ENCODE data around the gene MORN4. TPM values are rescaled to one million over a fixed set of nuclear protein-coding genes. Genes with fewer than 3 reads are reported as not detected.
"Not testable (repeated sequence)": the region's sequence is repeated elsewhere in the genome, so short reads cannot be mapped to it uniquely, and the experiment has no call there.

The MORN4 gene
- total RNA-seq, 1 donor: not detected

DNA sequence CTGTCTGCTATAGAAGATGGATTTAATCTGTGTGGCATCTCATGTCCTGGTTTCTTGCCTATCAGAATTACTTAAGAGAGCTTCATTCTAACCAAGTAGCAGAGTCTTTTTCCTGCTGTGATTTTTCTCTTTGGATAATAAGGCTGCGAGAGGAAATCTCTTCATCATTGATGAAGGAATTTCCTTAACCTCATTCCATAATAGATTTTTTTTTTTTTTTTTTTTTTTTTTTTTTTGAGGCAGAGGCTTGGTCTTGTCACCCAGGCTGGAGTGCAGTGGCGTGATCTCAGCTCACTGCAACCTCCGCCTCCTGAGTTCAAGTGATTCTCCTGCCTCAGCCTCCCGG is 16.1 kb upstream of the MORN4 start:
- H3K9me3 ChIP-seq (ENCODE audit: low read depth, low read length); H3K4me3 ChIP-seq (ENCODE audit: low read length); H3K27me3 ChIP-seq (ENCODE audit: insufficient read depth, low read length): not testable (repeated sequence)
- H3K4me1 ChIP-seq (ENCODE audit: insufficient read depth, low read length): peaks cover 44% of the 10 kb centered on the region

DNA sequence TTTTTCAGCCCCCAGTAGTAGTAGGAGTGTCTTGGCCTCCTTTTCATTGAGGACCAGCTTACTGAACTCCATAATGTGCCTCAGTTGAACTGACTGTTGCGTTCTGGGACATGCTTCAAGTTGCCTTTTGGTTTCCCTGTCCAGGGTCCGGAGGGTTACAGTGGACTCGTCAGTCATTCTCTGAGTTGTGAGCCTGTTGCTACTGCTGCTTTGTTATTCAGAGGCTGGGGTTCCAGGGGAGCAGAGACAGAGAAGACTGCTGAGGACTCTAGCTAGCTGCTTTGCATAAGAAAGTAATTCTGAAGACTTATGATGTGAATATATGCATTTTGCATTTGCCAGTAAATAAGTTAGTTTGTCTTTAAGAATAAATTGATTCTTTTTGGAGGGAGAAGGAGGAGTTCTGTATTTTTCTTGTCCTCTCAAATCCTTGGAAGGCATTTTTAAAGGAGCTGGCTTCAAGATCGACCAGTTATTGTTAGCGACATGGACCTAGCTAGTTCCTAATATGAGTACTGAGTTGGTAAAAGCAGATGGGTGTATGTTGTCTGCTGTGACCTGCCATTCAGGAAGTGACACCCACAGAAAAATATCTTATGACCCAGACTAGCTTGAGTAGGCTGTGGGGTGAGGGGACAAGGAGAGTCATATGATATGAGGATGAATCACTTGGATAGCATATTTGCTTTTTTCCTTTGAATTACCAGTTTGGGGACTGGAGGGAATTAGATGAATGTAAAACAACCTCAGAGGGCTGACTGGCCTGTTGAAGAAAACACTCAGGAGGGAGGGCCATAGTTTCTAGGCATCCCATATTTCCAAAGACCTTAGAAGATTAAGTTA is 15.5 kb upstream of the MORN4 start:
- Histone ChIP-seq H3K9me3 (ENCODE audit: low read depth, low read length) (no peaks in the 10 kb centered on the region), H3K4me3 (ENCODE audit: low read length) (no peak overlapping the region), H3K4me1 (ENCODE audit: insufficient read depth, low read length) (peaks cover 44% of the 10 kb centered on the region), H3K27me3 (ENCODE audit: insufficient read depth, low read length) (no peaks in the 10 kb centered on the region)

GRCh38 chr10:97647556-97647955 is 14.3 kb upstream of the MORN4 start:
- no peak overlapping the region for H3K4me3 ChIP-seq (ENCODE audit: low read length)
- H3K9me3 ChIP-seq (ENCODE audit: low read depth, low read length): no peaks in the 10 kb centered on the region
- H3K4me1 ChIP-seq (ENCODE audit: insufficient read depth, low read length): peaks cover 38% of the 10 kb centered on the region
- no peaks in the 10 kb centered on the region for H3K27me3 ChIP-seq (ENCODE audit: insufficient read depth, low read length)

GRCh38 chr10:97644936-97645335 is 11.6 kb upstream of the MORN4 start:
- Histone ChIP-seq H3K27me3 (ENCODE audit: insufficient read depth, low read length) (no peaks in the 10 kb centered on the region), H3K4me3 (ENCODE audit: low read length) (no peak overlapping the region), H3K4me1 (ENCODE audit: insufficient read depth, low read length) (peaks cover 47% of the 10 kb centered on the region), H3K9me3 (ENCODE audit: low read depth, low read length) (no peaks in the 10 kb centered on the region)

GRCh38 chr10:97643441-97643985 is 10.2 kb upstream of the MORN4 start:
- Histone ChIP-seq H3K4me1 (ENCODE audit: insufficient read depth, low read length) (peaks cover 35% of the 10 kb centered on the region), H3K9me3 (ENCODE audit: low read depth, low read length) (no peaks in the 10 kb centered on the region), H3K27me3 (ENCODE audit: insufficient read depth, low read length) (no peaks in the 10 kb centered on the region), H3K4me3 (ENCODE audit: low read length) (no peak overlapping the region)

DNA sequence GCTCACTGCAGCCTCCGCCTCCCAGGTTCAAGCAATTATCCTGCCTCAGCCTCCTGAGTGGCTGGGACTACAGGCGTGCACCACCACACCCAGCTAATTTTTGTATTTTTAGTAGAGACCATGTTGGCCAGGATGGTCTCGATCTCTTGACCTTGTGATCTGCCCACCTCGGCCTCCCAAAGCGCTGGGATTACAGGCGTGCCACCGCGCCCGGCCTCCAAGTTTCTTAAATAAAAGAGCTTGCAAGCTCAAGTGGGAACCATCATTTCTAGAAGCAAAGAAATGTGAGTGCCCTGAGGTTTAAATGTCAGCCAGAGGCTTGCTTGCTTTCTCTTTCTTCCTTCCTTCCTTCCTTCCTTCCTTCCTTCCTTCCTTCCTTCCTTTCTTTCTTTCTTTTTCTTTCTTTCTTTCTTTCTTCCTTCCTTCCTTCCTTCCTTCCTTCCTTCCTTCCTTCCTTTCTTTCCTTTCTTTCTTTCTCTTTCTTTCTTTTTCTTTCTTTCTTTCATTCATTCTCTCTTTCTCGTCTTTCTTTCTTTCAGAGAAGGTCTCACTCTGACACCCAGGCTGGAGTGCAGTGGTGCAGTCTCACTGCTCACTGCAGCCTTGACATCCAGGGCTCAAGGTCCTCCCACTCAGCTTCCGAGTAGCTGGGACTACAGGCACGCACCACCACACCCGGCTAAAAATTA is 9.3 kb upstream of the MORN4 start:
- H3K4me3 ChIP-seq (ENCODE audit: low read length); H3K9me3 ChIP-seq (ENCODE audit: low read depth, low read length); H3K27me3 ChIP-seq (ENCODE audit: insufficient read depth, low read length): not testable (repeated sequence)
- H3K4me1 ChIP-seq (ENCODE audit: insufficient read depth, low read length): peaks cover 26% of the 10 kb centered on the region

DNA sequence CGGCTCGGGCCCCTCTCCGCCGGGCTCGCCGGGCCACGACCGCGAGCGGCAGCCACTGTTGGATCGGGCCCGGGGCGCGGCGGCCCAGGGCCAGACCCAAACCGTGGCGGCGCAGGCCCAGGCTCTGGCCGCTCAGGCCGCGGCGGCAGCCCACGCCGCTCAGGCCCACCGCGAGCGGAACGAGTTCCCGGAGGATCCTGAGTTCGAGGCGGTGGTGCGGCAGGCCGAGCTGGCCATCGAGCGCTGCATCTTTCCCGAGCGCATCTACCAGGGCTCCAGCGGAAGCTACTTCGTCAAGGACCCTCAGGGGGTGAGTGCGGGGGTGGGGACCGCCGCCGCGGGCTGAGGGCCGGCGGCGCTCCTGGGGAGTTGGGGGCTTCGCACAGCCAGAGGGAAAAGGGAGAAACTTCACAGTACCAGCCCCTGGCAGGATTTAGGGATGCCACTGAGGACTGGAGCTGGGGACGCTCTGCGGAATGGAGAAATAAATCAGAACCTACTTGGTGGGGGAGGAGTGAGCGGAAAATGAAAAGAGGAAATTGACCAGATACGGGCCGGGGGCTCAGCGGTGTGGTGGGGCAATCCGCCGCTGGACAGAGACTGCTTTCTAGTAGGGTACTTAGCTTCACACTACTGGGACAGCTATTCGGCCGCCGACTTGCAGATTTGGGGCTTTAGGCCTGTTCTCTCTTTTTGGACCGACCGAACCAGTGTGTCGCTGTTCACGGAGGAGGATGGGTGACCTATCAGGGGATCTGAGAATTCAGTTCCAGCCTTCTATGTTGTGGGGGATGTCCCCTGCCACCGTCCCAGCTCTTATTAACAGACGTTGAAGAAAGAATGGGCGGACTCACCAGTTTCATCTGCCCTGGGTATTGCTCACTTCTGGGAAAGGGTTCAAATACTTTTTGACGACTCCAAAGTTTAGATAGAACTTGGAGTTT is 7.8 kb upstream of the MORN4 start:
- Histone ChIP-seq H3K27me3 (ENCODE audit: insufficient read depth, low read length) (no peaks in the 10 kb centered on the region), H3K4me1 (ENCODE audit: insufficient read depth, low read length) (peaks cover 22% of the 10 kb centered on the region), H3K4me3 (ENCODE audit: low read length) (peak overlapping the region; percentile 82), H3K9me3 (ENCODE audit: low read depth, low read length) (no peaks in the 10 kb centered on the region)

GRCh38 chr10:97640174-97640867 is 7.0 kb upstream of the MORN4 start, which contains the start of gene PI4K2A:
Gene PI4K2A (plus strand): TSS chr10:97640671. CDS start chr10:97640743, 72 bp downstream.
- H3K4me3 ChIP-seq (ENCODE audit: low read length): peak within 1 kb of the TSS; percentile 82
- H3K9me3 ChIP-seq (ENCODE audit: low read depth, low read length): no peaks in the 10 kb centered on the region
- H3K27me3 ChIP-seq (ENCODE audit: insufficient read depth, low read length): no peaks in the 10 kb centered on the region
- peaks cover 22% of the 10 kb centered on the region for H3K4me1 ChIP-seq (ENCODE audit: insufficient read depth, low read length)

- H3K27me3 ChIP-seq (ENCODE audit: insufficient read depth, low read length); H3K9me3 ChIP-seq (ENCODE audit: low read depth, low read length); H3K4me3 ChIP-seq (ENCODE audit: low read length): not testable (repeated sequence)
- peaks cover 22% of the 10 kb centered on the region for H3K4me1 ChIP-seq (ENCODE audit: insufficient read depth, low read length)
Observed at GRCh38 chr10:97639090-97639489, 5.8 kb upstream of the MORN4 start.

DNA sequence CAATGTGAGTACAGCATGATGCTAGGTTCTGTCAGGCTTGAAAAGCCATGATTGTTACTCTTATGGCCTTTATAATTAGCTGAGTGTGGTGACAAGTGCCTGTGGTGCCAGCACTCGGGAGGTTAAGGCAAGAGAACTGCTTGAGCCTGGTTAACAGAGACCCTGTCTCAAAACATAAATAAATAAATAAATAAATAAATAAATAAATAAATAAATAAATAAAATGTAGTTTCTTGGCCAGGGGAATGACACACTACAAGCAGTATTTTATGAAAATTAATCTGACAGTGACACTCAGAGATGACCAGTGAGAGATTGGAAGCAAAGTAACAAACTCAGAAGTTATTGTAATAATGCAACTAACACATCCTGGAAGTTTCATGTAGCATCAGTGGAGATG is 2.3 kb upstream of the MORN4 start:
- H3K27me3 ChIP-seq (ENCODE audit: insufficient read depth, low read length): no peaks in the 10 kb centered on the region
- no peak overlapping the region for H3K4me3 ChIP-seq (ENCODE audit: low read length)
- H3K9me3 ChIP-seq (ENCODE audit: low read depth, low read length): no peaks in the 10 kb centered on the region
- peaks cover 14% of the 10 kb centered on the region for H3K4me1 ChIP-seq (ENCODE audit: insufficient read depth, low read length)

DNA sequence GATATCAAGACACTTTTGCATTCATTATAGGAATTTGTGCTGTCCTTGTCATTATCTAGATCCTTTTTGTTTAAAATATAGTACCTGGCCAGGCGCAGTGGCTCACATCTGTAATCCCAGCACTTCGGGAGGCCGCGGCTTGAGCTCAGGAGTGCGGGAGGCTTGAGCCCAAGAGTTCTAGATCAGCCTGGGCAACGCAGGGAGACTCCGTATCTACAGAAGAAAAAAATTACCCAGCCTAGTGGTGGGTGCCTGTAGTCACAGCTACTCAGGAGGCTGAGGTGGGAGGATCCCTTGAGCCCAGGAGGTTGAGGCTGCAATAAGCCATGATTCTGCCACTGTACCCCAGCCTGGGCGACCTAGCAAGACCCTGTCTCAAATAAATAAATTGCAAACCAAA is 621 bp upstream of the MORN4 start:
- Histone ChIP-seq H3K4me1 (ENCODE audit: insufficient read depth, low read length) (peaks cover 10% of the 10 kb centered on the region), H3K9me3 (ENCODE audit: low read depth, low read length) (no peaks in the 10 kb centered on the region), H3K4me3 (ENCODE audit: low read length) (peak overlapping the region; percentile 56), H3K27me3 (ENCODE audit: insufficient read depth, low read length) (no peaks in the 10 kb centered on the region)

- peaks cover 10% of the 10 kb centered on the region for H3K4me1 ChIP-seq (ENCODE audit: insufficient read depth, low read length)
Observed at GRCh38 chr10:97631098-97631497, 2.2 kb downstream of the MORN4 start.

DNA sequence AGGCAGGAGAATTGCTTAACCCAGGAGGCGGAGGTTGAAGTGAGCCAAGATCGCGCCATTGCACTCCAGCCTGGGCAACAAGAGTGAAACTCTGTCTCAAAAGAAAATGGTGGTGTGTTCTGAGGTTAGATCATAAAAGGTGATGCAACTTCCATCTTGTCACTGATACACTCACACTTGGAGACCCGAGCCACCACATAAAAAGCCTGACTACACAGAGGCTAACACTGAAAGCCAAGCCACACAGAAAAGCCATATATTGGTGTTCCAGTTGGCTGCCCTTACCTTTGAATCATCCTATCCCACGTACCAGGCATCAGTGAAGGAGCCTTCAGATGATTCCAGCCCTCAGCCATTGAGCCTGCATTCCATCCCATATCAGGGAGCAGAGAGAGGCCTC is 4.0 kb downstream of the MORN4 start:
- no peaks in the 10 kb centered on the region for H3K9me3 ChIP-seq (ENCODE audit: low read depth, low read length)
- no peak overlapping the region for H3K4me3 ChIP-seq (ENCODE audit: low read length)
- no peaks in the 10 kb centered on the region for H3K27me3 ChIP-seq (ENCODE audit: insufficient read depth, low read length)
- peaks cover 10% of the 10 kb centered on the region for H3K4me1 ChIP-seq (ENCODE audit: insufficient read depth, low read length)

More at GRCh38 chr10:97631098-97631497, 2.2 kb downstream of the MORN4 start:
- Histone ChIP-seq H3K4me3 (ENCODE audit: low read length) (no peak overlapping the region), H3K9me3 (ENCODE audit: low read depth, low read length) (no peaks in the 10 kb centered on the region), H3K27me3 (ENCODE audit: insufficient read depth, low read length) (no peaks in the 10 kb centered on the region)

- Histone ChIP-seq H3K4me3 (ENCODE audit: low read length) (no peak overlapping the region), H3K27me3 (ENCODE audit: insufficient read depth, low read length) (no peaks in the 10 kb centered on the region), H3K4me1 (ENCODE audit: insufficient read depth, low read length) (peaks cover 4% of the 10 kb centered on the region), H3K9me3 (ENCODE audit: low read depth, low read length) (no peaks in the 10 kb centered on the region)
Observed at GRCh38 chr10:97628228-97628627, 5.1 kb downstream of the MORN4 start.
